Islet of Langerhans (tissue), 1 donor: ENCODE measurements around the gene KRI1.

Experiments
- FAIRE-seq: peaks from one replicate; lab custom pipeline; 2011; peaks lifted over from hg19 to GRCh38; lab: Jason Lieb, UNC

The KRI1 gene

DNA sequence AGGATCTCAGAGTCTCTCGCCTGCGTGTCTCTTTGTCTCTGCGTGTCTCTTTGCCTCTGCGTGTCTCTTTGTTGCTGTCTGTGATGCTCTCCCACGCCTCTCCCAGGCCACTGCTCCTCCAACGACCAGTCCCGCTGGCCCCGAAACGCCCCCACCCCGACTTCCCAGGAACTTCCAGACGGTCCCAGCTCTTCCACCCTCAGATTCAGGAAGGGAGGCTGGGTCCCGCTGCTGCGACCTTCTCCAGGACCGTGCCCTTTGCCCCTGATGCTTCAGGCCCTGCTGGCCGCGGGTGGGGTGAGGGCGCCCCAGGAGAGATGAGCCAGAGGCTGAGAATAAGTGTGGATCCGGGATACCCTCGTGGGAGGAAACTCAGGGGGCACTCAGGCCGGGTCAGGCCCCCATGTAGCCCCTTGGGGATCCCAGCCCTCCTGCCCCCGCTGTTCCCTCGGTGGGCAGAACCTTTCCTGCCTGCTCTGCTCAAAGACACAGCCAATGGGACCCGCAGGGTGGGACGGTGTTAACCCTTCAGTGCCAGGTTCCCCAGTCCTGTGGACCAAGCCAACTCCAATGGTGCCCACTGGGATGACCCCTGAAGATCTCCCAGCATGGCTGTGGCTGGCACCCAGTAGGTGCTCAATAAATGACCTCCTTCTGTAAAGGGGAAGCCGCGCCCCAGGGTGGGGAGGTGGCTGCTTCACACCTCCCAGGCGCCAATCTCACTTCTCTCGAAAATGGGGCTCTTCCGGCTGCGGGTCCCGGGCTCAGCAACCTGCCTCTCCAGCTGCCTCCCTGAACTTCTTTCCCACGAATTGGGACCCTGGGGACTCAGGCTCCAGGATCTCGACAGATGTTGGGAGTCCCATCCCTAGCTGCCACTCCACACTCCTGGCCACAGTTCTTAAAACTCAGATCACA lies 47.1 kb downstream of the KRI1 start:
- no peak for FAIRE-seq

DNA sequence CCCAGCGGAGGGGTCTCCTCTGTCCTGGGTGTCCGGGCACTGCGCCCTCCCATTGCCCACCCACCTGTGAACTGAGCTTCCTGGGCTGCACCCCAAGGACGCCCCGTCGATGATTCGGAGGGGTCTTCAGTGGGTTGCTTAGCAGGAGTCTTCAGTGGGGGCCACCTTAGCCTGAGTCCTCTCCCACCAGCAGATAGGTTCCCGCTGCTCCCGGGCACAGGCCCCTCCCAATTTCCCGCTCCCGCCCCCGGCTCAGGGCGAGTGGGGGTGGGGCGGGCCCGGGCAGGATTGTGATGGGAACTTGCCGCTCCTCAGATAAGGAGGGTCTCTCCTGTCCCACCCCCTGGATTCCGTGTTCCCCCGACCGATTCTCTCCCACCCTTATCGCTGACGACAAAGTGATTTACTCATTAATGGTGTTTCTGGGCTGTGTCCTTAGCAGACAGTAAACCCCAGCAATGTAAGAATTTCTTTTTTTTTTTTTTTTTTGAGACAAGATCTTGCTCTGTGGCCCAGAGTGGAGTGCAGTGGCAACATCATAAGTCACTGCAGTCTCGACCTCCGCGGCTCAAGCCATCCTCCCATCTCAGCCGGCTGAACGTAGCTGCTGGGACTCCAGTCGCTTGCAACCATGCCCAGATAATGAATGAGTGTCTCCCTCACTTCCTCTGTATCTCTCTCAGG lies 47.9 kb downstream of the KRI1 start:
- no peak for FAIRE-seq

DNA sequence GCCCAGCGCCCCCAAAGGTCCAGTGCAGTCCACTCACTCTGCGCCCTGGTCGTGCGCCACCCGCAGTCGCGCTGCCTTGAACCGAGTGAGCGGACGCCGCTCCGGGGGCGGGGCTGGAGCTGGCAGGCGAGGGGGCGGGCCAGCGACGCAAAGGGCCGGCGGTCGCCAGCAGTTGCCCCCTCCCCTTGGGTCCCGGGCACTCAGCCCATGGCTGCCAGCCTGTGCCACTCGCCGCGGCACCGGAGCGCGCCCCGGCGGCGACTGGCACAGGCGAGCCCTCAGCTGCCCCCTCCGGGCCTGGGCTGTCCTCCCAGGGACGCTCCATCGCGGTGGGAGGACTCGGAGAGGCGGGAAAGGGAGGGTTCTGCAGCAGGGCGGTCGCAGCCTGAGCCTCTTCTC lies 48.5 kb downstream of the KRI1 start, which contains the start of gene S1PR5:
TSS of gene S1PR5 (minus strand) at position 87 of the 399 bp plus-strand sequence. CDS start 2,436 bp downstream, outside the sequence.
- FAIRE-seq, result no peak

DNA sequence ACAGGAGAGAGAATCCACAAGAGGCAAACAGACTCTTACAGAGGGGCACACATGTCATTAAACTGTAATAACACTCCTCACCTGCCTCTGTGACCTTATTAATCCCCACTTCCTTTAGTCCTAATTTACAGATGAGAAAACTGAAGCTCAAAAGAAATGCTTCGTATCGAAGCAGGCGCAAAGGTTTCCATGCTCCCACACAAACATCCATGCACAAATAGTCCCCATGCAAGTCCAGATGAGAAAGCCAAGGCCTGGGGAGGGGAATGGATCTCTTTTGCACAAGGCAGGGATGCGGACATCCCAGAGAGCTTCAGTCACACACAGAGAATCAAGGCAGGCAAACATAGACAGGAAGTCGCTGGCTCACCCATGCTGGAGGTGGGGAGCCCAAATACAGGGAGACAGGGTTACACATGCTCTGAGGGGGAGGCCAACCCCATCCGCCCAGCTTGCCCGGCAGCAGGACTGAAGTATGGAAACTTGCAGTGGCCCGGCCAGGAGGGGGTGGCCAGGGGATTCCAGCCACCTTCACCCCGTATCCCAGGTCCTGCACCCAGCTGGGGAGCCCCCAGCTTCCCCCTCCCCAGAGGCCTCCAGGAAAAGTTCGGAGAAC lies 49.0 kb downstream of the KRI1 start:
- no peak for FAIRE-seq

DNA sequence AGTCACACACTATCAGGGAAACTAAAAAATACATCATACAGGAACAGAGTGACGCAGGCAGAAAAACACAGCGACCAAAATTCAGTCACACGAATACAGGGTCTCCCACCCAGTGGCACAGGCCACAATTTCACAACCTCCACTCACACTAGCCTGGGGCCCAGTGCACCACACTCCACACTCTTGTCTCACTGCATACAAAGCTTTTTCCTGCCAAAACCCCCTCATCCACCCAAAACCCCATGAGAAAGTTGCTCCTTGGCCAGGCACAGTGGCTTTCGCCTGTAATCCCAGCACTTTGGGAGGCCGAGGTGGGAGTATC lies 49.8 kb downstream of the KRI1 start:
- no peak for FAIRE-seq

DNA sequence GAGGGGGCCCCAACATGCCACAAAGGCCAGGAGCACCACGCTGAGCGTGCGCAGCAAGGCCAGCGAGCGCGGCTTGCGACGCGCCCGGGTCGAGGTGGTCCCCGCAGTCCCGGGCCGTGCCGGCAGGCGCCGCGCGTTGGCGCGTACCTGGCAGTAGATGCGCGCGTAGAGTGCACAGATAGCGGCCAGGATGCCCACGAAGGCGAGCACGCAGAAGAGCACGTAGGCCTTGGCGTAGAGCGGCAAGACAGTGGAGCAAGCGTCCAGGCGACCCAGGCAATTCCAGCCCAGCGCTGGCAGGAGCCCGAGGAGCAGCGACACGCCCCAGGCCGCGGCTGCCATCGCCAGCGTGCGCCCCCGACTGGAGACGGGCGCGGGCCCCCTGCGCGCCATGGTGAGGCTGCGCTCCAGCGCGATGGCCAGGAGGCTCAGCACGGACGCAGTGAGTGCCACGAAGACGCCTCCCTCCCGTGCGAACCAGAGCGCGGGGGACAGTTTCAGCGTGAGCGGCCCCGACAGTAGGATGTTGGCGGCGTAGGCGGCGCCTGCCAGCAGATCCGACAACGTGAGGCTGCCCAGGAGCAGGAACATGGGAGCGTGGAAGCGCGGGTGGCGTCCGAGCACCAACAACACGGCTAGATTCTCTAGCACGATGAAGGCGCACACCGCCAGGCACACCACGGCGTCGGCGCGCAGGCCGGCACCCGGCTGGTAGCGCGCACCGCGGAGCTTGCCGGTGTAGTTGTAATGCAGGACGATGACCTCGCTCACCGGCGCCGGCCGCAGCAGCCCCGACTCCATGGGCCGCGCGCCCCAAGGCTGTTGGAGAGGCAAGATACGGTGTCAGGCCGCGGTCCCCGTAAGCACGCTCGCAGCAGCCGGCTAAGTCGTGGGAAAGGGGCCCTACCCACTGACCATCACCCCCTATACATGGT lies 51.3 kb downstream of the KRI1 start:
- no peak for FAIRE-seq

DNA sequence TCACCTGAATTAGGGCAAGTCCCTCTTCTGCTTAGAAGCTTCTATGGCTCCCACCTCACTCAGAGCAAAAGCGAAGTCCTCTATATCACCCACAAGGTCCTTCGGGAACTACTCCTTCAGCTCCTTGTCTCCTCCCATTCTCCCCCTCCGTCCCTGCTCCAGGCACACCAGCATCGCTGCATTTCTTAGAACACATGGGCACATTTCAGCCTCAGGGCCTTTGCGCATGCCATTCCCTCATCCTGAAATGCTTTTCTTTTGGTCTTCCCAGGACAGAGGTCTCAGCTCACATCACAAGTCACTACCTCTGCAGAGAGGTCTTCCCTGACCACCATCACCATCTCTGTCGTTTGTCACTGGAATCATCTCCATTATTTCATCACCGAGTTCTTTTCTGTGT lies 52.6 kb downstream of the KRI1 start:
- FAIRE-seq, result no peak

DNA sequence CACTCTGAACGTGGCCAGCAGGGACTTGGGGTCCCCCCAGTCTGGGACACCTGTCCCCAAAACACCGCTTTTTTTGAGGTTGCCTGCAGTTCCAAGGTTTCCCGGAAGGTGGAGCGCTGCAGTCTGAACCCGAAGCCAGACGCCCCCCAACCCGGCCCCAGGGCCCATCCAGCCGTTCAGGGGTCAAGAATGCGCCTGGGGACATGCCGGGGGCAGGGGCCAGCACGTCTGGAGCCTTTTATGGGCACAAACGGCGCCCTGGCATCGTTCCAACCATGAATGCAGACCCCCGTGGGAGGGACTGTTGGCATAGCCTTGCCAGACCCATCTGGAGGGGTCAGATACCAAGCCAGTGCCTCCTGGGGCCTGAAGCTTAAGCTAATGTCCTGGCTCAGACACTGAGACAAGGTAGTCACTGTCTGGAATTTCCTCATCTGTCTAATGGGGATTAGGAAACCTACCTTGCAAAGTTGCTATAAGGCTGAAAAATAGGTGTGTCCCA lies 55.5 kb downstream of the KRI1 start:
- FAIRE-seq, result no peak

DNA sequence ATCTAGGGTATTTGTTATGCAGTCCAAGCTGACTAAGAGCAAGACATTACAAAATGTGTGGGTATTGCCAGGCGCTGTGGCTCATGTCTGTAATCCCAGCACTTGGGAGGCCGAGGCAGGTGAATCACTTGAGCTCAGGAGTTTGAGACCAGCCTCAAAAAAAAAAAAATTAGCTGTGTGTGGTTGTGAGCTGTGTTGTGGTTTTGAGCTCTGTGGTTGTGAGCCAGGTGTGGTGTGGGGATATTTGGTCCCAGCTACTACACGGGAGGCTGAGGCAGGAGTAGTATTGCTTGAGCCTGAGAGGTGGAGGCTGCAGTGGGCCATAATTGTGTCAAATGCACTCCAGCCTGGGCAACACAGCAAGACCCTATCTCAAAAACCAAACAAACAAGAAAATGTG lies 57.1 kb downstream of the KRI1 start:
- FAIRE-seq, result no peak

DNA sequence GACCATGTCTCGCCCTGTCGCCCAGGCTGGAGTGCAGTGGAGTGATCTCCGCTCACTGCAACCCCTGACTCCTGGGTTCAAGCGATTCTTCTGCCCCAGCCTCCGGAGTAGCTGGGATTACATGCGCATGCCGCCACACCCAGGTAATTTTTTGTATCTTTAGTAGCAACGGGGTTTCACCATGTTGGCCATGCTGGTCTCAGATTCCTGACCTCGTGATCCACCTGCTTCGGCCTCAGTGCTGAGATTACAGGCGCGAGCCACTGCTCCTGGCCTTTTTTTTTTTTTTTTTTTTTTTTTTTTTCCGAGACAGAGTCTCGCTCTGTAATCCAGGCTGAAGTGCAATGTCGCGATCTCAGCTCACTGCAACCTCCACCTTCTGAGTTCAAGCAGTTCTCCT lies 57.8 kb downstream of the KRI1 start:
- FAIRE-seq, result no peak

DNA sequence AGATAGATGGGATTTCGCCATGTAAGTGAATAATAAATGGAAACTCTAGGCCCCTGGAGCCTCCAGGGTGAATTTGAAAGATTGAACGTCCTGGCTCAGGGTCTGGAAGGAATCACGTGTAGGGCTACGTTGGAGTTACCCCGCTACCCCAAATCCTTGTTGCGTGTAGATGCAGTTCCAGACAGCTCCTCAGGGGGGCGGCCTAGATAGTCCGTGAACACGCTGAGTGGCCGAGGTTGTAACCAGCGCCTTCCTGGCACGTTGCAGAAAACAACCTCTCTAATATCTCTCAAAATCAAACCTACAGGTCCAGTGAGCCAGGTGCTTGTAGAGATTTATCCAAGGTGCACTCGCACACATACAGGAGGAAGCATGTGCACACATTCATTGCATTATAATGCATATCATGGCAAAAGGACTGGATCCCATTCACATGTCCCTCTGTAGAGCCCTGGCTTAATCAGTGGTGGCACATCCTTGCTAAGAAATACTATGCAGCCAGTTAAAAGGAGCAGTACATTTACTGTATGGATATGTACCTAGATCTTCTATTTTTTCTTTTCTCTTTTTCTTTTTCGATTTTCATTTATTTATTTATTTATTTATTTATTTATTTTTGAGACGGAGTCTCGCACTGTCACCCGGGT lies 60.1 kb downstream of the KRI1 start:
- no peak for FAIRE-seq
